H1 (cell line): ENCODE data around the gene SGCB. TPM values are rescaled to one million over a fixed set of nuclear protein-coding genes. Genes with fewer than 3 reads are reported as not detected.

ENCODE experiments used
- CTCF ChIP-seq, 3 experiments: IDR thresholded peaks; 1 replicate in 2 of 3; 2 replicates in 1 of 3; pipeline versions ENCODE4 v1.5.1 to v1.6.1; 2011; ENCODE audit warnings: low read length in 3 of 3, mild to moderate bottlenecking in 3 of 3, inconsistent platforms in 2 of 3, low read depth in 1 of 3, moderate library complexity in 1 of 3; ENCODE audit not compliant: insufficient read depth in 1 of 3; ENCODE audit errors: control extremely low read depth in 1 of 3
- FOSL1 ChIP-seq: IDR thresholded peaks from 2 replicates; pipeline ENCODE4 v1.6.1; 2011; ENCODE audit warnings: mild to moderate bottlenecking, low read depth, low read length, moderate library complexity; ENCODE audit not compliant: insufficient read depth
- HDAC2 ChIP-seq, 2 experiments: fragments of 300-600 bp in 1 of 2; sonication (generic) in 1 of 2; IDR thresholded peaks; 2 replicates each; pipeline ENCODE4 v1.6.1; 2011 to 2012; ENCODE audit warnings: low read depth in 2 of 2, low read length in 2 of 2, mild to moderate bottlenecking in 2 of 2, moderate library complexity in 2 of 2, borderline replicate concordance in 1 of 2, inconsistent platforms in 1 of 2
- KDM5A ChIP-seq: fragments of 200-600 bp; IDR thresholded peaks from 2 replicates; pipeline ENCODE4 v1.7.1; 2012; ENCODE audit warnings: mild to moderate bottlenecking, low read length, inconsistent platforms, mixed read lengths
- MAX ChIP-seq: IDR thresholded peaks from 2 replicates; pipeline ENCODE4 v1.6.1; 2012; ENCODE audit warnings: inconsistent platforms
- SAP30 ChIP-seq: fragments of 300-600 bp; sonication (generic); IDR thresholded peaks from 2 replicates; pipeline ENCODE4 v1.7.1; 2012; ENCODE audit warnings: low read length, moderate library complexity, mild to moderate bottlenecking, inconsistent platforms; ENCODE audit not compliant: insufficient read depth, insufficient replicate concordance
- TAF1 ChIP-seq: IDR thresholded peaks from 2 replicates; pipeline ENCODE4 v1.6.1; 2011; ENCODE audit warnings: mild to moderate bottlenecking, low read depth, low read length
- TAF7 ChIP-seq: optimal IDR thresholded peaks from 2 replicates; pipeline ENCODE3; 2011; ENCODE audit warnings: low read depth, mild to moderate bottlenecking, inconsistent platforms, low read length, moderate library complexity, borderline replicate concordance
- YY1 ChIP-seq: IDR thresholded peaks from 2 replicates; pipeline ENCODE4 v1.6.1; 2011; ENCODE audit warnings: low read depth, mild to moderate bottlenecking, low read length
- polyA plus RNA-seq, 7 experiments: library from polyadenylated mRNA; depleted of rRNA in 3 of 7; stranded (reverse) in 5 of 7; unstranded in 2 of 7; fragments of >200 nt in 5 of 7; fragments of 200-250 nt in 2 of 7; gene quantifications; 1 replicate in 5 of 7; 2 replicates in 1 of 7; 4 replicates in 1 of 7; pipeline versions ENCODE4 v1.2.1 to v1.2.3, GENCODE V29; 2011 to 2013; ENCODE audit warnings: missing spikeins in 2 of 7, mixed read lengths in 2 of 7
- total RNA-seq: library from RNA; stranded (reverse); fragmentation: NEBNext Ultra II Directional; extraction: Animal tissue kit (Norgen Biotek cat#: 25700); gene quantifications from 2 replicates; pipeline ENCODE4 v1.2.1, GENCODE V29; 2021

SGCB gene
- total and polyA plus RNA-seq, 2 of the 8 experiments (the other 6 are each of a cell fraction or from before 2014, with no cell fraction given): 6.8 to 32.2 TPM

- TF ChIP-seq HDAC2 (IDR thresholded peaks at IDR 0.05; ENCODE audit: borderline replicate concordance in 1 of 2, low read depth in 2 of 2, low read length in 2 of 2): peak in 1 of 2 experiments; percentile 31; a peak in 1 of 4 replicates
- peak; percentile 78 for TF ChIP-seq TAF1
- peak; percentile 69; the same call in 1 of the 2 replicates for TF ChIP-seq YY1
- no peak for TF ChIP-seq TAF7
- TF ChIP-seq KDM5A: no peak
- no peak for TF ChIP-seq SAP30
- TF ChIP-seq CTCF (IDR thresholded peaks at IDR 0.05; ENCODE audit: control extremely low read depth in 1 of 3, insufficient read depth in 1 of 3, low read depth in 1 of 3, low read length in 3 of 3): no peak
- TF ChIP-seq MAX: no peak
- TF ChIP-seq FOSL1: no peak
Observed at GRCh38 chr4:52038103-52038912, at the start of gene SGCB (continued).
